ENCODE results near the gene ADAM15.

DNA sequence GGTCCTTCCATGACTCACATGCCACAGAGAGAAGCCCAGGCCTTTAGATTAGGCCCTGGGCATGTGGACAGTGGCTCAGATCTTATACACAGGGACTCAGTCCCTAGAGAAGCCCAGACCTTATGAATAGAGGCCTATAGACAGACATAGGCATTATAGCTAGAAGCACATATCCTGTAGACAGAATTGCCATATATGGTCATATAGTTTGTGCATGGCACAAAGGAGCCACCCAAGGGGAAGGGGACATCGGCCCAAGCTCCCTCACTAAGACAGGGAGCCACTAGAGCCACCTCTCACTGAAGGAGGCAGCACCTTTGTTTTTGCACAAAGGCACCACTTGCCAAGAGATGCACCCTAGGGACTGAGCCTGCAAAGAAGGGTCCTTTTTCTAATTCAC is 25.3 kb downstream of the ADAM15 start:
- TF ChIP-seq, protein P1, sequence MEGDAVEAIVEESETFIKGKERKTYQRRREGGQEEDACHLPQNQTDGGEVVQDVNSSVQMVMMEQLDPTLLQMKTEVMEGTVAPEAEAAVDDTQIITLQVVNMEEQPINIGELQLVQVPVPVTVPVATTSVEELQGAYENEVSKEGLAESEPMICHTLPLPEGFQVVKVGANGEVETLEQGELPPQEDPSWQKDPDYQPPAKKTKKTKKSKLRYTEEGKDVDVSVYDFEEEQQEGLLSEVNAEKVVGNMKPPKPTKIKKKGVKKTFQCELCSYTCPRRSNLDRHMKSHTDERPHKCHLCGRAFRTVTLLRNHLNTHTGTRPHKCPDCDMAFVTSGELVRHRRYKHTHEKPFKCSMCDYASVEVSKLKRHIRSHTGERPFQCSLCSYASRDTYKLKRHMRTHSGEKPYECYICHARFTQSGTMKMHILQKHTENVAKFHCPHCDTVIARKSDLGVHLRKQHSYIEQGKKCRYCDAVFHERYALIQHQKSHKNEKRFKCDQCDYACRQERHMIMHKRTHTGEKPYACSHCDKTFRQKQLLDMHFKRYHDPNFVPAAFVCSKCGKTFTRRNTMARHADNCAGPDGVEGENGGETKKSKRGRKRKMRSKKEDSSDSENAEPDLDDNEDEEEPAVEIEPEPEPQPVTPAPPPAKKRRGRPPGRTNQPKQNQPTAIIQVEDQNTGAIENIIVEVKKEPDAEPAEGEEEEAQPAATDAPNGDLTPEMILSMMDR (IDR thresholded peaks at IDR 0.05): no peak
- TF ChIP-seq POLR2A (IDR thresholded peaks at IDR 0.05): no peak

Measured in right lobe of liver (tissue), 4 donors.